Type B pancreatic cell (in vitro differentiated cells): ENCODE results near the gene EZR. TPM values are rescaled to one million over a fixed set of nuclear protein-coding genes. Genes with fewer than 3 reads are reported as not detected.

Source experiments
- DNase-seq: peaks from one replicate; pipeline ENCODE4 v3.0.0; 2021; ENCODE audit warnings: mixed read lengths; ENCODE audit not compliant: unreplicated experiment; ENCODE audit errors: extremely low spot score
- H3K27ac Mint-ChIP-seq: 2 replicates; pipeline ENCODE4 v1.8.0; 2021; ENCODE audit warnings: mild to moderate bottlenecking, mixed read lengths
- H3K27me3 Mint-ChIP-seq: 2 replicates; pipeline ENCODE4 v1.8.0; 2021; ENCODE audit warnings: mixed read lengths
- H3K36me3 Mint-ChIP-seq: 2 replicates; pipeline ENCODE4 v1.8.0; 2021; ENCODE audit warnings: mixed read lengths
- H3K4me1 Mint-ChIP-seq: one replicate; pipeline ENCODE4 v1.8.0; 2021; ENCODE audit warnings: mixed read lengths; ENCODE audit not compliant: unreplicated experiment
- H3K4me3 Mint-ChIP-seq: 2 replicates; pipeline ENCODE4 v1.8.0; 2021; ENCODE audit warnings: mild to moderate bottlenecking, mixed read lengths
- H3K9me3 Mint-ChIP-seq: 2 replicates; pipeline ENCODE4 v1.8.0; 2021; ENCODE audit warnings: mixed read lengths
- total RNA-seq: library from RNA; stranded (reverse); gene quantifications from 2 replicates; pipeline ENCODE4 v1.2.1, GENCODE V29; 2021; ENCODE audit warnings: low replicate concordance
- TF ChIP-seq, protein P1 (sequence below): fragments of 200-600 bp; sonication (generic); conservative IDR thresholded peaks from 2 replicates; pipeline ENCODE4 v1.5.0; 2021; ENCODE audit warnings: antibody characterized with exemption, mild to moderate bottlenecking

EZR gene
- total RNA-seq, 1 donor from 2014 or later, result 166 TPM

DNA sequence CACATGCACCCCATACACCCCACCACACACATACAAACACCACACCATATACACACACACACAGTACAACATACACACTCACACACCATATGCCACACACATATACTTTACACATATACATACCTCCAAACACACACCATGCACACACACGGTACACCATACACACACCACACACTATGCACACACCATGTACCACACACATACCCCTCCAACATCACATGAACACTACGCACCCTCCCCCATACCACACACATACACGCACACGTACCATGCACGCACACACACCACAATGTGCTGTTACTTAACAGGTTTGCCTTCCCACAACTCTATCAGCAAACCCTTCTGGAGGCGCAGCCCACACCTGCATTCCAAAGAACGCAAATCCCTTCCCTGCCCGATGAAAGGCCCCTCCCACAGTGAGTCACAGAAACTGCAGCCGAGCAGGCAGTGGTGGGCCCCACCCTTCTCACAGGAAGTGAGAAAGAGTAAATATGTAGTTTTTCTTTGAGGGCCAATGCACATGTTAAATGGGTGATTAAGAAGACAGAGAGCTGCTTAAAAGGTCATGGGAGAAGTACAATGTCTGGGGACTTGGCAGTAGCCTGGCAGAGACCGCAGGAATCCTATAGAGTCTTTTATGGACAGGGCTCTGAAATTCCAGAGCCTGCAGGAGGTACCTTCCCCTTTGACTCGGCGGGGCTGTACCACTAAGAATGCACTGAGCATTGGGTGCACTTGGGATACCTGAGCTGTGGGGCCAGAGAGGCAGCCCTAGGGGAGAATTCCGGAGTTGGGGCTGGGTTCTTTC, 34.1 kb upstream of the EZR start:
- no peak overlapping the region for H3K4me3 Mint-ChIP-seq
- H3K4me1 Mint-ChIP-seq, result peaks cover 17% of the 10 kb centered on the region
- no peaks in the 10 kb centered on the region for H3K36me3 Mint-ChIP-seq
- H3K27me3 Mint-ChIP-seq, result no peaks in the 10 kb centered on the region
- H3K9me3 Mint-ChIP-seq, result no peaks in the 10 kb centered on the region
- H3K27ac Mint-ChIP-seq, result no peak overlapping the region
- TF ChIP-seq, protein P1, sequence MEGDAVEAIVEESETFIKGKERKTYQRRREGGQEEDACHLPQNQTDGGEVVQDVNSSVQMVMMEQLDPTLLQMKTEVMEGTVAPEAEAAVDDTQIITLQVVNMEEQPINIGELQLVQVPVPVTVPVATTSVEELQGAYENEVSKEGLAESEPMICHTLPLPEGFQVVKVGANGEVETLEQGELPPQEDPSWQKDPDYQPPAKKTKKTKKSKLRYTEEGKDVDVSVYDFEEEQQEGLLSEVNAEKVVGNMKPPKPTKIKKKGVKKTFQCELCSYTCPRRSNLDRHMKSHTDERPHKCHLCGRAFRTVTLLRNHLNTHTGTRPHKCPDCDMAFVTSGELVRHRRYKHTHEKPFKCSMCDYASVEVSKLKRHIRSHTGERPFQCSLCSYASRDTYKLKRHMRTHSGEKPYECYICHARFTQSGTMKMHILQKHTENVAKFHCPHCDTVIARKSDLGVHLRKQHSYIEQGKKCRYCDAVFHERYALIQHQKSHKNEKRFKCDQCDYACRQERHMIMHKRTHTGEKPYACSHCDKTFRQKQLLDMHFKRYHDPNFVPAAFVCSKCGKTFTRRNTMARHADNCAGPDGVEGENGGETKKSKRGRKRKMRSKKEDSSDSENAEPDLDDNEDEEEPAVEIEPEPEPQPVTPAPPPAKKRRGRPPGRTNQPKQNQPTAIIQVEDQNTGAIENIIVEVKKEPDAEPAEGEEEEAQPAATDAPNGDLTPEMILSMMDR, result no peak
- peak; percentile 79 for DNase-seq

GRCh38 chr6:158852312-158853071, 33.3 kb upstream of the EZR start:
- Mint-ChIP-seq H3K27ac (no peak overlapping the region), H3K27me3 (no peaks in the 10 kb centered on the region), H3K4me3 (no peak overlapping the region), H3K4me1 (peaks cover 17% of the 10 kb centered on the region), H3K36me3 (no peaks in the 10 kb centered on the region), H3K9me3 (no peaks in the 10 kb centered on the region)
- no peak for DNase-seq
- TF ChIP-seq, protein P1, result no peak

GRCh38 chr6:158850807-158851115, 31.6 kb upstream of the EZR start:
- peaks cover 12% of the 10 kb centered on the region for H3K4me1 Mint-ChIP-seq
- no peak overlapping the region for H3K27ac Mint-ChIP-seq
- DNase-seq, result no peak
- no peaks in the 10 kb centered on the region for H3K36me3 Mint-ChIP-seq
- no peaks in the 10 kb centered on the region for H3K27me3 Mint-ChIP-seq
- peaks cover 4% of the 10 kb centered on the region for H3K9me3 Mint-ChIP-seq
- TF ChIP-seq, protein P1, result no peak
- H3K4me3 Mint-ChIP-seq, result peak overlapping the region; percentile 82

DNA sequence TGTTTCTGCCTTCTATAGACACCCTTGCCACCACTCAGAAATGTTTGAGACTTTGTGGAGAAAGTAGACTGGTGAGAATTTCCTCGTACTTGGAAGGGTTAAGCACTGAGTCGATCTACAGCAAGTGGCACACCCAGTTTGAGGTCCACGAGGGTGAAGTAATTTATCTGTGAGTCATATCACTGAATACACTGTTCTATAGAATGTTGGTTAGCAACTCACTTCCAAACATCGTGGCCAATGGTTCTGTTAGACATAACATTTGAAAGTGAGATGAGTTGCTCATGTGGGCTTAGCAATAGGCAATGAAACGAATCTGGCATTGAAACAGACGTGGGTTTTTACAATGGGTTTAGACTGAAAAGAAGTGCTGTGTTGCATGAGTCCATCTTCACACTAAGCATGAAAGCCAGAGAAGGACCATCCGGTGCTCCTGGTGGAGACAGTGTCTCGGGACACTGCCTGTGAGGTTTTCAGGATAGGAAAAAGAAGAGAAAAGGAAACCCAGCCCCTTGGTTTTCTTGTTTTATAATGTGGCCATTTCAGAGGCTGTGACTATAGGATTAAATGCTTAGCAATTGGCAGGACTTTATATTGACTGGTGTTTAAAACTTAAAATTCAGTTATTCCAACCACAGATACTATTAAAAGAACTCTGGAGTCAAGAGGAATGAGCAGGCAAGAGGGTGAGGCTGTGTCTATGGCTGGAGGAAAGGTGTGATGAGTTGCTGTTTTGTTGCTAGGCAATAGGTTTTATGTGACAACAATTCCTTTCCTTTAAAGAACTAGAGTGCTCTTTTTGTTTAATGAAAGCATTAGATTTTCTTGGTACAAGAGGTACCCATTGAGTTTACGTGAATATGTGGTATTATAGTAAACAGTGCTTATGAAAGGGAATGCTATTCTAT, 31.0 kb upstream of the EZR start:
- TF ChIP-seq, protein P1, result no peak
- H3K9me3 Mint-ChIP-seq, result peaks cover 6% of the 10 kb centered on the region
- no peak for DNase-seq
- no peak overlapping the region for H3K27ac Mint-ChIP-seq
- no peaks in the 10 kb centered on the region for H3K36me3 Mint-ChIP-seq
- peak overlapping the region; percentile 82 for H3K4me3 Mint-ChIP-seq
- H3K4me1 Mint-ChIP-seq, result peaks cover 12% of the 10 kb centered on the region
- H3K27me3 Mint-ChIP-seq, result no peaks in the 10 kb centered on the region

- Mint-ChIP-seq H3K4me1 (peaks cover 20% of the 10 kb centered on the region), H3K36me3 (no peaks in the 10 kb centered on the region), H3K27ac (no peak overlapping the region), H3K9me3 (peaks cover 6% of the 10 kb centered on the region), H3K27me3 (no peaks in the 10 kb centered on the region), H3K4me3 (no peak overlapping the region)
- DNase-seq, result no peak
- TF ChIP-seq, protein P1, result no peak
These were observed 29.3 kb upstream of the EZR start for GRCh38 chr6:158848490-158848895.
